GM23248 (cell line): ENCODE results near the gene TSGA10. TPM values are rescaled to one million over a fixed set of nuclear protein-coding genes. Genes with fewer than 3 reads are reported as not detected.
A peak's percentile ranks its signal among the peaks of the same experiment; 100 is the strongest.

Experiments used
- DNase-seq: peaks from one replicate; pipeline ENCODE4 v3.0.0-alpha.2; 2015
- H2AFZ ChIP-seq: fragments of 200-600 bp; sonication (generic); 2 replicates; pipeline ENCODE4 v1.6.1; 2016; ENCODE audit warnings: antibody characterized with exemption
- H3F3A ChIP-seq: fragments of 200-600 bp; sonication (generic); 2 replicates; pipeline ENCODE4 v1.6.1; 2016; ENCODE audit warnings: mild to moderate bottlenecking, antibody characterized with exemption, mixed run types; ENCODE audit not compliant: insufficient read depth
- H3K27ac ChIP-seq: fragments of 200-600 bp; sonication (generic); 2 replicates; pipeline ENCODE4 v1.5.1; 2016; ENCODE audit warnings: mild to moderate bottlenecking
- H3K27me3 ChIP-seq: fragments of 200-600 bp; sonication (generic); replicated peaks from 2 replicates; pipeline ENCODE4 v1.6.1; 2016; ENCODE audit warnings: mild to moderate bottlenecking; ENCODE audit not compliant: insufficient read depth
- H3K36me3 ChIP-seq: fragments of 200-600 bp; sonication (generic); 2 replicates; pipeline ENCODE4 v1.6.1; 2016; ENCODE audit warnings: low read depth, mild to moderate bottlenecking
- H3K4me1 ChIP-seq: fragments of 200-600 bp; sonication (generic); 2 replicates; pipeline ENCODE4 v1.6.1; 2016; ENCODE audit warnings: mild to moderate bottlenecking; ENCODE audit not compliant: insufficient read depth
- H3K4me2 ChIP-seq: fragments of 200-600 bp; sonication (generic); one replicate; pipeline ENCODE4 v1.6.1; 2016; ENCODE audit warnings: mild to moderate bottlenecking; ENCODE audit not compliant: unreplicated experiment
- H3K4me3 ChIP-seq: fragments of 200-600 bp; sonication (generic); 2 replicates; pipeline ENCODE4 v1.5.1; 2016; ENCODE audit warnings: mild to moderate bottlenecking
- H3K79me2 ChIP-seq: fragments of 200-600 bp; sonication (generic); 2 replicates; pipeline ENCODE4 v1.6.1; 2016; ENCODE audit warnings: mild to moderate bottlenecking; ENCODE audit not compliant: insufficient read depth
- H3K9ac ChIP-seq: fragments of 200-600 bp; sonication (generic); 2 replicates; pipeline ENCODE4 v1.6.1; 2016; ENCODE audit warnings: mild to moderate bottlenecking
- H3K9me2 ChIP-seq: fragments of 200-600 bp; sonication (generic); 2 replicates; pipeline ENCODE4 v1.6.1; 2016; ENCODE audit warnings: mixed run types, mild to moderate bottlenecking, moderate library complexity; ENCODE audit not compliant: insufficient read depth
- H3K9me3 ChIP-seq: fragments of 200-600 bp; sonication (generic); one replicate; pipeline ENCODE4 v1.6.1; 2017; ENCODE audit warnings: low read depth
- H4K20me1 ChIP-seq: fragments of 200-600 bp; sonication (generic); 2 replicates; pipeline ENCODE4 v1.6.0; 2016; ENCODE audit not compliant: insufficient read depth
- EZH2 ChIP-seq: fragments of 200-600 bp; sonication (generic); IDR thresholded peaks from 2 replicates; pipeline ENCODE4 v1.6.1; 2018; ENCODE audit warnings: antibody characterized with exemption, mild to moderate bottlenecking; ENCODE audit not compliant: insufficient read depth, poor library complexity, severe bottlenecking
- EZH2phosphoT487 ChIP-seq: fragments of 200-600 bp; sonication (generic); IDR thresholded peaks from 2 replicates; pipeline ENCODE4 v1.6.1; 2018; ENCODE audit warnings: antibody characterized with exemption, moderate library complexity, mild to moderate bottlenecking, low read depth; ENCODE audit not compliant: insufficient read depth
- WGBS, 2 experiments: methylation state at CpG; one replicate each; pipeline ENCODE4 v1.1.6; 2015 to 2017; ENCODE audit warnings: low lambda C conversion rate in 2 of 2, low coverage in 1 of 2; ENCODE audit errors: missing lambda C conversion rate in 2 of 2; 5-methylcytosine and 5-hydroxymethylcytosine counted together
- in situ Hi-C: fragments of 300-500 bp; cut with MboI; formaldehyde crosslinking; loops from 2 replicates; pipeline ENCODE4 v1.15.0; 2020
- polyA plus RNA-seq: library from polyadenylated mRNA; unstranded; fragments of >200 nt; fragmentation: Nextera tagmentation; extraction: Ambion mirVana; gene quantifications from 2 replicates; pipeline ENCODE4 v1.2.1, GENCODE V29; 2016
- total RNA-seq: library from RNA; depleted of rRNA; stranded (reverse); fragments of >200 nt; shearing (Covaris generic); gene quantifications from 2 replicates; pipeline ENCODE4 v1.2.3, GENCODE V29; 2014

Gene TSGA10
- total and polyA plus RNA-seq, 2 experiments from 2014 or later = 1.2 to 1.4 TPM

DNA sequence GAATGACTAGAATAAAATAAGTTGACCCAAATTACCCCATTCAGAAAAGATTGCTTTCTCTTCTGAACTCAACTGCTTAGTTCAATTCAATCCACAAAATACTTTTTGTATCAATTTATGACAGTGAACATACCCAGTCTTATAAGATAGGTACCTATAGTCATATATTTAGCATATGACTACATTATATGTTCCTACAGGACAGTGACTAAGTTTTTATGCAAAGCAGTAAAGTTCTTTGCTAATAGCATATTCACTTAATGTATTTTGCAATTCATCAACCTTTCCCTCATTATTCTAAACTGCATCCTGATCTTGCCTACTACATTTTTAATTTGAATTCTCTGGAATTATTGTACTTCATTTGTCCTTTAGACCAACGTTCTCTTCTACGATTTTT is 43.5 kb downstream of the TSGA10 start:
- no peaks in the 10 kb centered on the region for H3K9me3 ChIP-seq
- no peak overlapping the region for H3K27ac ChIP-seq
- no peaks in the 10 kb centered on the region for H4K20me1 ChIP-seq
- no peaks in the 10 kb centered on the region for H3K36me3 ChIP-seq
- 79 to 85% methylated on average over 2 of the region's 2 CpGs for WGBS, 2 experiments
- no peak overlapping the region for H3K9ac ChIP-seq
- H3K79me2 ChIP-seq = no peaks in the 10 kb centered on the region
- in situ Hi-C loops = no loop called here
- no peaks in the 10 kb centered on the region for H3F3A ChIP-seq
- H3K9me2 ChIP-seq = no peaks in the 10 kb centered on the region
- no peak for TF ChIP-seq EZH2phosphoT487
- no peak for TF ChIP-seq EZH2
- H3K4me3 ChIP-seq = no peak overlapping the region
- no peaks in the 10 kb centered on the region for H3K27me3 ChIP-seq
- DNase-seq = no peak
- H3K4me2 ChIP-seq = no peak overlapping the region
- no peak overlapping the region for H2AFZ ChIP-seq
- H3K4me1 ChIP-seq = no peaks in the 10 kb centered on the region

DNA sequence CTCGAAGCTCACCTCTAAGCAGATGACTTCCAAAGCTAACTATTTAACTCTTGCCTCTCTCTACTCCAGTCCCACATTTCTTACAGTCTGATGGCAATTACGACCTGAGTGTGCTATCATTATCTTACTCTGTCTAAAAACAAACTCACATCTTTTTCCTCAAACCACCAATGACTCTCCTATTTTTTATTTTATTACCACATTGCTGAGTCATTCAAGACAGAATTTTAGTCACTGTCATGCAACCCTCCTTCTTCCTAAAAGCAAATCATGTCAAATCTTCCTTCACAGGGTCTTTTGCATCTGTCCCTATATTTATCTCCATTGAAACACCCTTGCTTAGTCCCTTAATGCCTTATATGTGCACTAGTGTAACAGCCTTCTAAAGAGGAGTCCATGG is 47.8 kb downstream of the TSGA10 start:
- peak; percentile 30 for DNase-seq
- WGBS, 2 experiments = 31 to 33% methylated on average over 2 of the region's 2 CpGs
- TF ChIP-seq EZH2phosphoT487 (no peak), EZH2 (no peak)
- H3K36me3 ChIP-seq = no peaks in the 10 kb centered on the region
- no peak overlapping the region for H3K4me2 ChIP-seq
- H3K27me3 ChIP-seq = no peaks in the 10 kb centered on the region
- in situ Hi-C loops = no loop called here
- peak overlapping the region; percentile 28; the same call in 1 of the 2 replicates for H2AFZ ChIP-seq
- no peaks in the 10 kb centered on the region for H3K9me2 ChIP-seq
- H3K79me2 ChIP-seq = no peaks in the 10 kb centered on the region
- H3K9ac ChIP-seq = no peak overlapping the region
- H3K4me3 ChIP-seq = no peak overlapping the region
- no peak overlapping the region for H3K27ac ChIP-seq
- H3K4me1 ChIP-seq = no peaks in the 10 kb centered on the region
- no peaks in the 10 kb centered on the region for H3K9me3 ChIP-seq
- no peaks in the 10 kb centered on the region for H4K20me1 ChIP-seq
- H3F3A ChIP-seq = no peaks in the 10 kb centered on the region

DNA sequence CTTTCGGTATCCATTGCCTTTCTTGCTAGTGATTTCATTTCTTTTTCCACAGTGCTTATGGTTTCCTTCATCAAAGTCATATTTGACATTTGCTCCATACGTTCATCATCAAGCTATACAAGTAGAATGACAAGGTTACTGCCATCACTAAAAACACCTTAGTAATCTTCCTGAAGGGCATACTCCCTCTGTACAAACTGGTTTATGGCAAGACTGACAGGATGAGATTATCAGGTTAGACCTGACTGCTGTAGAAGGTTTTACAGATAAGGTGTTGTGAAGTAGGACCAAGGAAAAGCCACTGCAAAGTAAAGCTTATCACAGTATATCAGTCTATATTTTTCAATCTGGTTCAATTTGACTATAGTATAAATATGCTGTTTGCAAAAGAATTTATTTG is 50.7 kb downstream of the TSGA10 start:
- TF ChIP-seq EZH2phosphoT487 = no peak
- no peak for TF ChIP-seq EZH2
- no peak for DNase-seq
- no peaks in the 10 kb centered on the region for H4K20me1 ChIP-seq
- H3K36me3 ChIP-seq = no peaks in the 10 kb centered on the region
- no peak overlapping the region for H2AFZ ChIP-seq
- in situ Hi-C loops = no loop called here
- H3K9me3 ChIP-seq = no peaks in the 10 kb centered on the region
- H3K4me1 ChIP-seq = no peaks in the 10 kb centered on the region
- H3K9me2 ChIP-seq = no peaks in the 10 kb centered on the region
- no peaks in the 10 kb centered on the region for H3K27me3 ChIP-seq
- WGBS, 2 experiments = 64 to 66% methylated on average over 2 of the region's 2 CpGs
- no peaks in the 10 kb centered on the region for H3F3A ChIP-seq
- no peak overlapping the region for H3K27ac ChIP-seq
- H3K4me2 ChIP-seq = no peak overlapping the region
- no peak overlapping the region for H3K9ac ChIP-seq
- no peaks in the 10 kb centered on the region for H3K79me2 ChIP-seq
- H3K4me3 ChIP-seq = no peak overlapping the region

DNA sequence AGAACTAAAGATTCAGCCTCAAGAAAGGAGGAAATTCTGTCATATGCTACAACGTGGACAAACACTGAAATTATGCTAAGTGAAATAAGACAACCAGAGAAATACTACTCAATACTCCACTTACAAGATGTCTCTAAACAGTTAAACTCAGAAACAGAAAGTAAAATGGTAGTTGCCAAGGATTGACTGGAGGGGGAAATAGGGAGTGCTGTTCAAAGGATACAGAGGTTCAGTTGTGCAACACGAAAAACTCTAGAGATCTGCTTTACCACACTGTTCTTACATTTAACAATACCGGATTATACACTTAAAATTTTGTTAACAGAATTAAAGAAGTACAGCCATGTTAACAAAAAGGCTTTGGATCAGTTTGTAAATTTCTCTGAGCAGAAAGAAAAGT is 53.0 kb downstream of the TSGA10 start:
- no peak overlapping the region for H3K4me3 ChIP-seq
- DNase-seq = peak; percentile 7
- TF ChIP-seq EZH2phosphoT487 (no peak), EZH2 (no peak)
- H3K27ac ChIP-seq = no peak overlapping the region
- H3K36me3 ChIP-seq = no peaks in the 10 kb centered on the region
- no peaks in the 10 kb centered on the region for H4K20me1 ChIP-seq
- no peaks in the 10 kb centered on the region for H3F3A ChIP-seq
- no peaks in the 10 kb centered on the region for H3K9me2 ChIP-seq
- H3K9ac ChIP-seq = no peak overlapping the region
- no peaks in the 10 kb centered on the region for H3K9me3 ChIP-seq
- H3K27me3 ChIP-seq = no peaks in the 10 kb centered on the region
- H2AFZ ChIP-seq = peak overlapping the region; percentile 42
- no peaks in the 10 kb centered on the region for H3K4me1 ChIP-seq
- in situ Hi-C loops = no loop called here
- WGBS, 2 experiments = 15 to 18% methylated on average over 3 of the region's 3 CpGs
- H3K79me2 ChIP-seq = no peaks in the 10 kb centered on the region
- H3K4me2 ChIP-seq = no peak overlapping the region

DNA sequence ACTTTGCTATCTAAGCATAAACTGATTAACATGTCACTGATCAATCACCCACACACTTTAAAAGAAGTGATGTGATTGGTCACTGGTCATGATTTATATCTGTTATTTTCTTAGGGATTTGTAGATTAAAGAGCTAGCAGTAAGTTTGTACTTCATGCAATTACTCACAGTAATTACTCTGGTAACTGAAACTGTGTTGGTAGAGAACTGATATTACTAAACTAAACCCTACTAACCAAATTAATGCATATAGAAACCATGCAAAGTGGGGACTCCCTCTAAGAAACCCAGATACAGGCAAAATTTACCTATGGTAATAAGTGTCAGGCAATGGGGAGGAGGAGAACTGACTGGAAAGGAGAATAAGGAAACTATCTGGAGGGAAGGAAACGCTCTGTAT is 58.0 kb downstream of the TSGA10 start:
- DNase-seq = no peak
- H3K27ac ChIP-seq = no peak overlapping the region
- in situ Hi-C loops = no loop called here
- no peaks in the 10 kb centered on the region for H3K36me3 ChIP-seq
- no peaks in the 10 kb centered on the region for H3K9me2 ChIP-seq
- no peak overlapping the region for H2AFZ ChIP-seq
- no peak overlapping the region for H3K4me3 ChIP-seq
- H3K9me3 ChIP-seq = no peaks in the 10 kb centered on the region
- H3F3A ChIP-seq = no peaks in the 10 kb centered on the region
- no peaks in the 10 kb centered on the region for H4K20me1 ChIP-seq
- H3K9ac ChIP-seq = no peak overlapping the region
- H3K27me3 ChIP-seq = no peaks in the 10 kb centered on the region
- no peak for TF ChIP-seq EZH2
- TF ChIP-seq EZH2phosphoT487 = no peak
- WGBS, 2 experiments = 61 to 78% methylated on average over 1 of the region's 1 CpG
- no peak overlapping the region for H3K4me2 ChIP-seq
- H3K4me1 ChIP-seq = no peaks in the 10 kb centered on the region
- no peaks in the 10 kb centered on the region for H3K79me2 ChIP-seq
